ENCODE data around the gene RUFY3. TPM values are rescaled to one million over a fixed set of nuclear protein-coding genes. Genes with fewer than 3 reads are reported as not detected.
"Not testable (repeated sequence)": the region's sequence is repeated elsewhere in the genome, so short reads cannot be mapped to it uniquely, and the experiment has no call there.

The RUFY3 gene
- total RNA-seq, 2 donors from 2014 or later, result 37.2 to 37.8 TPM

DNA sequence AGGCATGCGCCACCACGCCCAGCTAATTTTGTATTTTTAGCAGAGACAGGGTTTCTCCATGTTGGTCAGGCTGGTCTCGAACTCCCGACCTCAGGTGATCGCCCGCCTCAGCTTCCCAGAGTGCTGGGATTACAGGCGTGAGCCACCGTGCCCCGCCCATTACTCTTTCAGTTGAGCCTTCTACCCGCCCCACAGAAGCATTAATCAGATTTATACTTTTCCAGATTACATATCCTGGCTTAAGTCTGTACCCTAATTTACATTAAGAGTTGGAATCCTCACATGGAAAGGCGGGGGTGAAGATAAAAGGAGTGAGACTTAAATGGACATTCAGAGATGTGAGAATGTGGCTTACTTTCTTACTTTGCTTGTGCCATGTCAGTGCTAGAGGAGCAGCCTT, 4.8 kb downstream of the RUFY3 start:
- DNase-seq; ATAC-seq; intact Hi-C loops (cut with DNase I, micrococcal nuclease): not testable (repeated sequence)

DNA sequence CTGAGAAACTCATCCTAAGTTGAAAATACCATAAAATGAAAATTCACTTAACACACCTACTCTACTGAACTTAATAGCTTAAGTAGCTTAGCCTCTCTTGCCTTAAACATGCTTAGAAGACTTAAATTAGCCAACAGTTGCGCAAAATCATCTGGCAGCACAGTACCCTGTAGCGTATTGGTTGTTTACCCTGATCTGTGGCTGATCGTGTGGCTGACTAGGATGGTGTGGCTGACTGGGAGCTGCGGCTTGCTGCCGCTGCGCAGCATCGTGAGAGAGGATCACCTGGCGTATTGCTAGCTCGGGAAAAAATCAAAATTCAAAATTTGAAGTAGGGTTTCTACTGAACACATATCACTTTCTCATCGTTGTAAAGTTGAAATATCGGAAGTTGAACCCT, 6.3 kb downstream of the RUFY3 start:
- ATAC-seq, result no peak
- intact Hi-C loops (cut with DNase I, micrococcal nuclease), result no loop called here
- DNase-seq, result no peak

DNA sequence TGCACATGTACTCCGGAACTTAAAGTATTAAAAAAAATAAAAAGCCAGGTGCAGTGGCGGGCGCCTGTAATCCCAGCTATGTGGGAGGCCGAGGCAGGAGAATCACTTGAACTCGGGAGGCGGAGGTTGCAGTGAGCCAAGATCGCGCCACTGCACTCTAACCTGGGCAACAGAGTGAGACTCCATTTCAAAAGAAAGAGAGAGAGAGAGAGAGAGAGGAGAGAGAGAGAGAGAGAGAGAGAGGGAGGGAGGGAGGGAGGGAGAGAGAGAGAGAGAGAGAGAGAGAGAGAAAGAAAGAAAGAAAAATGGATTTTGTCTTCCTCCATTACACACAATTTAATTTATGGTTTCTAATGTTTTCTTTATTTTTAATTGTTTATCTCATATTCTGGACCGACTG, 11.1 kb downstream of the RUFY3 start:
- ATAC-seq; DNase-seq; intact Hi-C loops (cut with DNase I, micrococcal nuclease): not testable (repeated sequence)

DNA sequence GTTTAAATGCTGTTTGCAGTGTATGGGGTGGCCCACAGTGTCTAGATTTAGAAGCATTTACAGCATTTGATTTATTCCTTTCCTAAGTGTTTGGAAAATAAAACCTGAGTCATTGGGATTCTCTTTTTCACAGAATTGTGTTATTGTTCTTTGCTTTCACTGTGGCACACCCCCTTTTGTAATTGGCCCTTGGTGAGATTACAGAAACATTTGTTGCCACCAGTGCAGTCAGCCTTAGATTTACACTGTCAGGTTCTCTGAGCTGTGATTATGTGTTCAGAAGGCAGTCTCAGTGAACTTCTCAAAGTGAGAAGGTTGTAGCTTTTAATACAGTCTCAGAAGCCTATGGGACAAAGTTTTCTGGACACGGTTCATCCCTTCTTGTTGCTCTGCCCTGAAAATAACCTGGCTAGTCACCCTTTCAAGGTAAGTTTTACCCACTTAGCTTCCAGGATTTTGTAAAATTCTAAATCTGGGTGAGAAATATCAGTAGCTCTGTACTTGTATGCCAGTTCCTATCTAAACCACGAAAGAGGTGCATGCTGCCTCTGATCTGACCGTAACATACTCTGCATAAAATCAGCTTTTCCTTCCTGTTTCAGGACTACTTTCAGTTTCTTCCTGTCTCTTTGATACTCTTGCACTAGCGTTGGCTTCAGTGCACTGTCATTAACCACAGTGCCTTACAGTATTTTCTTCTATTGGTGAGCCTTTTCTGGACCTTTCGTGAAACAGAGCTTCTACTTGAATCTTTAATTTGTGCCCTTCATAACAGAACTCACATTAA, 12.6 kb downstream of the RUFY3 start:
- intact Hi-C loops (cut with DNase I, micrococcal nuclease), result no loop called here
- DNase-seq (peak in 1 of 2 donors; percentile 21), ATAC-seq (peak; percentile 97)

DNA sequence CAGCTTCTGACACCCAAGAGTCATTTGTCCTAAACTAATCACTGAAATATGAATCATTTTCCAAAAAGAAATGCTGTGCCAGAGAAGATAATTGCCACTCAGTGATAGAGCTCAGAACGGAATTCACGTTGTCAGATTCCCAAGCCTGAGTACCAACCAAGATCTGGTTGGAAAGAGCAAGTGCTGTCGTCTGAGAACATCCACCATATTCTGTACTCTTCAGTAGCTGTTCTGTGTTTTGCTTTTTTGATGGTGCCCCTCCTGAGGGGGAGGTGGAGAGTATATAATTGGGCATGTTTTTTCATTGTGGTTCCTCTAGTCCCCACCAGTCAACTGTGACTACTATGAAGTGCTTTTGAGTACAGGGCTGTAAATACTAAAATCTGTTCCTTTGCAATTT, 13.2 kb downstream of the RUFY3 start:
- ATAC-seq, result peak; percentile 27
- intact Hi-C loops (cut with DNase I, micrococcal nuclease), result no loop called here
- DNase-seq, result no peak

DNA sequence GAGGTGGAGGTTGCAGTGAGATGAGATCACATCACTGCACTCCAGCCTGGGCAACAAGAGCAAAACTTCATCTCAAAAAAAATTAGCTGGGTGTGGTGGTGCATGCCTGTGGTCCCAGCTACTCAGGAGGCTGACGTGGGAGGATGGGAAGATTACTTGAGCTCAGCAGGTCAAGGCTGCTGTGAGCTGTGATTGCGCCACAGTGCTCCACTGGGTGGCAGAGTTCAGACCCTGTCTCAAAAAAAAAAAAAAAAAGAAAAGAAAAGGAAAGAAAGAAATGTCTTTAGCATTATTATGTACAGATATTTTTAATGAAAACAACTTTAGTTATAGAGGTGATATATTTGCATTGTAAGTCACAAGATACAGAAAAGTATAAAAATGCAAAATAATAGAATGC, 14.2 kb downstream of the RUFY3 start:
- ATAC-seq (peak; percentile 66), DNase-seq (peak; percentile 47 to 60)
- intact Hi-C loops (cut with DNase I, micrococcal nuclease), result not testable (repeated sequence)

DNA sequence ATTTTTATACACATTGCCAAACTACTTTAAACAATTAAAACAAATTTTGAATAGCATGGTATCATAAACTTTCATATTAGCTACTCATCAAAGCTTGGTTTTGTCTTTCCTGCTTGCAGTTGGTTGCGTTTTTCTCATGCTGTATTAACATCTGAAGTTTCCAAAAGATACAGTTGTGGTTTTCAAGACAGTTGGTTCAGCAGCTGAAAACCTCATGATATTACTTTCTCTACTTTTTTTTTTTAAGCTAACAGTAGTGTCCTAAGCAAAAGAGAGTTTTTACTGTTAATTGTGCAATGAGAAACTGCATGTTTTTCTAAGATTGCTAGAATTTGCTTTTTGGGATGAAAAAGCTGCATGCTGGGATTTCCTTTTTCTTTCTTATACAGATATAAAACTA, 15.2 kb downstream of the RUFY3 start:
- intact Hi-C loops (cut with DNase I, micrococcal nuclease), result no loop called here

DNA sequence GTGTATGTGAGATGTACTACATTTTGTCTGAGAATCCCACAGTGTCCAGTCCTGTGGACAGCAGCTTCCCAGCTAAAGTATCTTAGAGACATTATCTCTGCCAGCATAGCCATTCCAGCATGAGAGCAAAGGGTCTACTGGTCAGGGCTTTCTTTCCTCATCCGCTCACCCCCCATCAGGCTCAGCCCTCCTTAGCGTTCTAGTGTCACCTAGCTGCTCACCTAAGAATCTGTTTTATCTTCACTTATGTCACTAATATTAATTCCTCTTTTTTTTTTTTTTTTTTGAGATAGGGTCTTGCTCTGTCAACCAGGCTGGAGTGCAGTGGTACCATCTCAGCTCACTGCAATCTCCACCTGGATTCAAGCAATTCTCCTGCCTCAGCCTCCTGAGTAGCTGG, 15.6 kb downstream of the RUFY3 start:
- no peak for ATAC-seq
- intact Hi-C loops (cut with DNase I, micrococcal nuclease), result no loop called here
- DNase-seq, result no peak

More for the DNA sequence above, 15.2 kb downstream of the RUFY3 start:
- DNase-seq, result no peak
- ATAC-seq, result no peak

DNA sequence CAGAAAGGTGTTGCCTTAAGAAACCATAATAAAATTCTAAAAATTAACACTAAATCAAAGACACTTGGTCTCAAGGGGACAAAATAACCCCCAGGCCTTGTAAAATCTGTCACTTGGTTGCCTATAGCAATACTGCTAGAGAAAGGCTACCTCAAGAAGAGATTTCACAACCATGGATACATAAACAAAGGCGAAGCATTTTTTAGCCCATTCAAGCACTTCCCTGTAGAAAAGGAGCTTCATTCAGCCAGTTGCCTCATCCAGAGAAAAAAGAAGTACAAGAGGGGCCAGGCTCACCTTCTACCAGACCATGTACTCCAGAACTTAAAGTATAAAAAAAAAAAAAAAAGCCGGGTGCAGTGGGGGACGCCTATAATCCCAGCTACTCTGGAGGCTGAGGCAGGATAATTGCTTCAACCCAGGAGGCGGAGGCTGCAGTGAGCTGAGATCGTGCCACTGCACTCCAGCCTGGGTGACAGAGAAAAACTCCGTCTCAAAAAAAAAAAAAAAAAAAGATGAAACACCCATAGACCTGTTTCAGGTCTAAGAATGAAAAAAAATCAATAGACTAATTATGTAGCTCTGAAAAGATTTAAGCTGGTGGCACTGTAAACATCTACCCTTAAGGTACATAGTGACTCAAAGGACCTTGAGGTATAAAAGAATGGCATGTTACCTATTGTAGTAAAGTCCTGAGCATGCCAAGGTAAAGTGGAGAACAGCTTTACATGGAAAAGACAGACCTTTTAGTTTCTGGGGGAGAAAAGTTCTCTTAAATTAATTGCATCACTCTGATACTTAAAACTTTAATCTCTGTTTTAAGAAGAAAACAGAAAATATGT, 18.0 kb downstream of the RUFY3 start:
- ATAC-seq (no peak), DNase-seq (no peak)
- intact Hi-C loops (cut with DNase I, micrococcal nuclease), result no loop called here

DNA sequence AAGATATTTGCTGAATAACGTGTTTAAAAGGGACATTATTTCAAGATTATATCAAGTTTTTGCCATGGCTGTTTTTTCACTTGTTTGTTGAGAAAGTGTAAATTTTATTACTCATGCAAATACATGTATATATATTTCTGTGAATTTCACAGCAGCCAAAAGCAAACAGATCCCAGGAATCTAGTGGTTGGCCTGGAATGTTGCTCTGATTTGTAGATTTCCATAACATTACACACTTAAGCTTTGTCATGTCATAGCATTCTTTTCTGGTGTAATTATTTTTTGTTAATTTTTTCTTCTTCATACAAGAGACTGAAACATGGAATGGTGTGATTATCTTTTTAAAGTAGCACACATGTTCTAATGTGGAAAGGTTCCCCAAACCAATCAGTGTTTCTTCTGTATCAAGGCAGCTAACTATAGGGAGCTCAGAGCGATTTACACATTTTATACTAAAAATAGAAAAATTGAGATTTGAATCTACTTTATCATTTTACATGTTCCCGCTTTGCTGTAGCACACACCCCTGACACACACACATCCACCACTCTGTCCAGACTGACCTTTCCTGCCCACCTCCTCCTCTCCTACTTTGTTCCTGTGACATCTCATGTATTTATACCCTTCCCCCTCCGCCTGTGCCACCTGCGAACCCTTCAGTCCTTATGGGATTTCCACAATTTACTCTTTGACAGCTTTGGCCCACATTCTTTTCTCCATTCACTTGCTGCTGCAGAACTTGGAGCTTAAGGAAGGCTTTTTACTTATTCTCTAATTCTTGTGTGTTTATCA, 20.3 kb downstream of the RUFY3 start:
- ATAC-seq, result no peak
- intact Hi-C loops (cut with DNase I, micrococcal nuclease), result no loop called here
- no peak for DNase-seq

DNA sequence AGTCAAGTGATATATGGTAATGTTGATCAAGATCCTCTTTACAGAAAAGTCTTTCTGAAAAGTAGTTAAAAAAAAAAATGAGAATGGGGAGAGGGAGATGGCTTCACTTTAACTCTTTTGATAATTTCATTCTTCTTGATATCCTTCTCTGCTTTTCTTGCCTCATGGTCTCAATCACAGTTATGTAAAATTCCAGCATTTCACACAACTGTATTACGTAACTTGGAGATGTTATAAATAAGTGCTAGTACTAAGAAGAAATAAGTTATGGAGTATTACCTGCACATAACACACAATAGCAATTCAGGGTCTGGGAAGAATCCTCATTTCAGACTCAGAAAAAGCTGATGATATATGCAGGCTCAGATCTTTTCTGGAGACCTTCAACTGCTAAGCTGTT, 22.0 kb downstream of the RUFY3 start:
- ATAC-seq, result no peak
- no peak for DNase-seq
- intact Hi-C loops (cut with DNase I, micrococcal nuclease), result no loop called here

DNA sequence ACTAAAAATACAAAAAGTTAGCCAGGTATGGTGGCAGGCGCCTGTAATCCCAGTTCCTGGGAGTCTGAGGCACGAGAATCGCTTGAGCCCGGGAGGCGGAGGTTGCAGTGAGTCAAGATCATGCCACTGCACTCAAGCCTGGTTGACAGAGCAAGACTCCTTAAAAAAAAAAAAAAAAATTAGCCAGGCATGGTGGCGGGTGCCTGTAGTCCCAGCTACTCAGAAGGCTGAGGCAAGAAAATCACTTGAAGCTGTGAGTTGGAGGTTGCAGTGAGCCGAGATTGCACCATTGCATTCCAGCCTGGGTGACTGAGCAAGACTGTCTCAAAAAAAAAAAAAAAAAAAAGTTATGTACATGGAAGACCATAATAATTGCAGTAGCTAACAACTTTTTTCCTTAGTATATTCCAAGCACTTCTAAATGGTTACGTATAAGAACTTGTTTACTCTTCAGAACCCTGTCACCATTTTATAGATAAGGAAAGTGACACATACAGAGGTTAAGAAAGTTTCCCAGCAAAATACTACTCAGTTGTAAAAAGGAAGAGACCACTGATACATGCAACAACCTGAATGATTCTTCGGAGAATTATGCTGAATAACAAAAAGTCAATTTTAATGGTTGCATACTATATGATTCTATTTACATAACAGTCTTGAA, 24.5 kb downstream of the RUFY3 start:
- ATAC-seq (no peak), DNase-seq (no peak)
- intact Hi-C loops (cut with DNase I, micrococcal nuclease), result no loop called here

DNA sequence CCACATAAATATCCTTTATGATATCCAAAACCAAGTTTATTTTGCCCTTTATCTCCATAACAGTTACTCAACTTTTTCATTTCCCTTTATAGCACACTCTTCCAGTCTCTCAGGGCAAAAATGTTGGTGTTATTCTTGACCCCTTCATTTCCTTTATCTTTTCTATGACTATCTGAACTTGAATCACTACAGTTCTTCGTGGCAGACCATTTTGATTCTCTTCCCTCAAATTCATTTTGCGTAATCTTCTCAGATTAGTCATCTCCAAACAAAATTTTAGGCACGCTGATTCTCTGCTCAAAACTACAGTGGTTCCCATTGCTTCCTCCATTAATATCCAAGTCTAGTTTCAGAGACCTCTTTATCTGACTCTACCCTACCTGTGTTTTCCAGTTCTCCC, 26.1 kb downstream of the RUFY3 start:
- DNase-seq (no peak), ATAC-seq (no peak)
- intact Hi-C loops (cut with DNase I, micrococcal nuclease), result no loop called here

DNA sequence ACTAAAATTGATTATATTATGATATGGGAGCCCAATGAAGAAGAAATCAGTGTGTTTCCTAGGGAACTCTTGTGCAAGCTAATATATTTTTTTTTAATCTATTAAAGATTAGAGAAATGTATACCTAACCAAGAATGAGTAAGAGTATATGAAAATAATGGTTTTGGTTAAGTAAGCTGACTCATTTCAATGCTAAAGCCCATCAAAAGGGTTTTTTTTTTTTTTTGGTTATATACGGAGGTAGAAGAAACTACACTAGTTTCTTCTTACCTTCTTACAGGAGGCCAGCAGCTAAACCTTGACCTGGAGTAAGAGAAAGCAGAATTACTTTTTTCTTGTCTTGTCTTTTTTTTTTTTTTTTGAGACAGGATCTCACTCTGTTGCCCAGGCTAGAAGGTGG, 27.5 kb downstream of the RUFY3 start:
- DNase-seq (no peak), ATAC-seq (no peak)
- intact Hi-C loops (cut with DNase I, micrococcal nuclease), result no loop called here

DNA sequence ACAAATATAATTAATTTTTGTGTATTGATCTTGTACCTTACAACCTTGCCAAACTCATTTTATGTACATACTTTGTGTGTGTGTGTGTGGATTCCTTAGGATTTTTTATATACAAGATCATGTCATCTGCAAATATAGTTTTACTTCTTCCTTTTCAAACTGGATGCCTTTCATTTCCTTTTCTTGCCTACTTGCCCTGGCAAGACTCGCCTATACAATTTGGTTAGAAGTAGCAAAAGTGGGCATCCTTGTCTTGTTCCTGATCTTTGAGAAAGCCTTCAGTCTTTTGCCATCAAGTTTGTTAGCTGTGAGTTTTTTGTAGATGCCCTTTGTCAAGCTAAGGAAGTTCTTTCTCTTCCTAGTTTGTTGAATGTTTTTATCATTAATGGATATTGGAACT, 30.5 kb downstream of the RUFY3 start:
- ATAC-seq (no peak), DNase-seq (no peak)
- intact Hi-C loops (cut with DNase I, micrococcal nuclease), result no loop called here

DNA sequence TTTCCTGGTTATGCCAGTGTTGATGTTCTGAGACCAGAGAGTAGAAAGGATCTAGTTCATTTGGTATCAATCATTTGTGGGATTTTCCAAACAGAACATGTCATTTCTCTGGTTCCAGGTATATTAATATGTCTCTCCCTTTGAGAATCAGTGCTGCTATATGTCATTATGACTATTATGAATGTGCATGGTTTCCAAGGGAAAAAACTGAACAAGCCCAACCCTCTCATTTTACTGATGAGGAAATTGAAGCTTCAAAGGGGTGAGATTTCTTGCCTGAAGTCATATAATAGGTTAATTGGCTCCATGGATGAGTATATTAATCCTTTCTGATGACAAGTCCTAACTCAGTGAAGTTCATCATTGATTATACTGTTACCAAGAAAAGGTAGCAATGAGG, 31.9 kb downstream of the RUFY3 start:
- no peak for ATAC-seq
- DNase-seq, result no peak
- intact Hi-C loops (cut with DNase I, micrococcal nuclease), result no loop called here

DNA sequence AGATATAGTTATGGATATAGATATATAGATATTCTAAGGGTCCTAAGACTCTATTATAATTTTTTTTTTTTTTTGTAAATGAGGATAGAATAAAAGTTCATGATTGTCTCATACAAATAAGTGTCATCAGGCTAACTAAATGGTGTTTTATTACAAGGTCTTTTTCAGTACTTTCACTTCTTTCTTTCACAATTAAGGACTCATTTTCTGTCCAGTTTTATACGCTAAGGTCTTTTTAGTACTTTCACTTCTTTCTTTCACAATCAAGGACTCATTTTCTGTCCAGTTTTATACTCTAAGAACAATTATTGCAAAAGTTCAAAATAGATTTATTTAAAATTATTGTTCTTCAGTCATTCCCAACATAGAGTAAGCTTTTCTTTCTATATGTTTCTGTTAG, 32.7 kb downstream of the RUFY3 start:
- intact Hi-C loops (cut with DNase I, micrococcal nuclease), result no loop called here
- ATAC-seq (no peak), DNase-seq (no peak)

DNA sequence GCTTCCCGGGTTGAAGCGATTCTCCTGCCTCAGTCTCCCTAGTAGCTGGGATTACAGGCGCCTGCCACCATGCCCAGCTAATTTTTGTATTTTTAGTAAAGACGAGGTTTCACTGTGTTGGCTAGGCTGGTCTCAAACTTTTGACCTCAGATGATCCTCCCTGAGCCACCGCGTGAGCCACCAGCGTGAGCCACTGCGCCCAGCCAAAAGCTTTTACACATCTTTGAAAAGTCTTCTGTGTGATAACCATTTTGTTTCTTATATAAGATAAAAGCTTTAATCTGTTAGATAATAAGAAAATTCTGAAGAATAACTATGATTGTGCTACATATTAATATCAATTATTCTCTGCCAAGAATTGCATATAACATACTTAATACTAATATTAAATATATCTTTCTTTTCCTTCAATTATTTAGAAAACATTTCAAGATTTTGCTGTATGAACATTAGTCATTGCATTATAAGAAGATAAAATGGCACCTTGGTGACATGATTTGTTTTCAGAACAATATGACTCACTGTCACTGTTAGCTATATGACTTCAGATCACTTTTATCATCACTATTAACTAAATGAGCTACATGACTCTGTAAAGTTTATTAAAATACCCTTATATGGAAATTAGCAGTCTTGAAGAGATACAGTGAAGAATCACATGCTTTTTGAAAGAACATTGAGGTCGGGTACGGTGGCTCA, 33.4 kb downstream of the RUFY3 start:
- ATAC-seq (no peak), DNase-seq (no peak)
- intact Hi-C loops (cut with DNase I, micrococcal nuclease), result no loop called here
